ENCODE data around the gene SMC3. TPM values are rescaled to one million over a fixed set of nuclear protein-coding genes. Genes with fewer than 3 reads are reported as not detected.

Gene SMC3
- total RNA-seq, 1 experiment from 2014 or later, result 43.2 TPM

DNA sequence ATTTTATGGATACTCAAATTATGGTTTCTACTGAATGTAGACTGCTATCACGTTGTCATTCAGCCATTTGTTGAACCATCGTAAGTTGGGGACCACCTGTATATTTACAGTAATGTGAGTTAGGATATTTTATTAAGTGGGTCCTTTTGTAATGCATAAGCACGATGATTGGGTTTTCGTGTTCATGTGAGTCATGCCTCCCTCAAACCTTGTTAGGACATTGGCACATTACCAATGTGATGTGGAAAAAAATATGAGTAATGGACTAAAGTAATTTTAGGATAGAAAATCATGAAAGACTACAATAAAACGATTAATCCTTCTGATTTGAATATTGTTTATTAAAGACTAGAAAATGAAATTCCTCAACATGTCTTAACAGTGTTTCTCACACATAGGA, 8.7 kb downstream of the SMC3 start:
- ChIA-PET CTCF (no interaction called here), POLR2A (interaction anchor here (1.5 to 1.6 kb wide), 2 partner anchors 9 to 271 kb away, joined by 3 to 10 read pairs; partner anchors contain the start of genes SMC3 and SMNDC1)
- peak; percentile 90 for DNase-seq (ENCODE audit: unreplicated experiment)
- H3K27me3 Mint-ChIP-seq (ENCODE audit: insufficient read depth, unreplicated experiment), result no peaks in the 10 kb centered on the region
- TF ChIP-seq, protein P1, sequence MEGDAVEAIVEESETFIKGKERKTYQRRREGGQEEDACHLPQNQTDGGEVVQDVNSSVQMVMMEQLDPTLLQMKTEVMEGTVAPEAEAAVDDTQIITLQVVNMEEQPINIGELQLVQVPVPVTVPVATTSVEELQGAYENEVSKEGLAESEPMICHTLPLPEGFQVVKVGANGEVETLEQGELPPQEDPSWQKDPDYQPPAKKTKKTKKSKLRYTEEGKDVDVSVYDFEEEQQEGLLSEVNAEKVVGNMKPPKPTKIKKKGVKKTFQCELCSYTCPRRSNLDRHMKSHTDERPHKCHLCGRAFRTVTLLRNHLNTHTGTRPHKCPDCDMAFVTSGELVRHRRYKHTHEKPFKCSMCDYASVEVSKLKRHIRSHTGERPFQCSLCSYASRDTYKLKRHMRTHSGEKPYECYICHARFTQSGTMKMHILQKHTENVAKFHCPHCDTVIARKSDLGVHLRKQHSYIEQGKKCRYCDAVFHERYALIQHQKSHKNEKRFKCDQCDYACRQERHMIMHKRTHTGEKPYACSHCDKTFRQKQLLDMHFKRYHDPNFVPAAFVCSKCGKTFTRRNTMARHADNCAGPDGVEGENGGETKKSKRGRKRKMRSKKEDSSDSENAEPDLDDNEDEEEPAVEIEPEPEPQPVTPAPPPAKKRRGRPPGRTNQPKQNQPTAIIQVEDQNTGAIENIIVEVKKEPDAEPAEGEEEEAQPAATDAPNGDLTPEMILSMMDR (IDR thresholded peaks at IDR 0.05; ENCODE audit: unreplicated experiment), result no peak
- H3K4me3 Mint-ChIP-seq (ENCODE audit: unreplicated experiment), result no peak overlapping the region
- peaks cover 22% of the 10 kb centered on the region for H3K4me1 Mint-ChIP-seq (ENCODE audit: insufficient read depth, unreplicated experiment)
- H3K27ac Mint-ChIP-seq (ENCODE audit: low read depth, unreplicated experiment), result peak overlapping the region; percentile 5
- no peaks in the 10 kb centered on the region for H3K9me3 Mint-ChIP-seq (ENCODE audit: unreplicated experiment)
- peaks cover 38% of the 10 kb centered on the region for H3K36me3 Mint-ChIP-seq (ENCODE audit: insufficient read depth, unreplicated experiment)
- no TSS peak for BruUV-seq (replicated peaks)
- intact Hi-C loops (cut with micrococcal nuclease), result no loop called here

DNA sequence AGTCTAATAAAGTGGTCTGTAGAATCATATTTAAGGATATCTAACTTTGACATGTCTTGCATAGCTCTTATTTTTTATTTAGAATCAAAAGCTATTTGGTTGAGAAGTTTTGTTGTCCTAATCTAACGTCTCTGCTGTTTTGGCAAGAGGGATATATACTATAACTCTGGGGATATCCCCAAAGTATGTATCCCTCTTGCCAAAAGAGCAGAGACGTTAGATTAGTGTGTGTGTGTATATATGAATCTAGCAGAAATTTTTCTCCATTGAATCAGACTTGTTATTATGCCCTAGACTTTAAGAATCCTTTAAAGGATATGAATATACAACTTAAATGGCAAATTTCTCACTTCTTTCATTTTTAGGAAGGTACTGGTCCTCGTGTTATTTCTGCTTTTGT, 9.6 kb downstream of the SMC3 start:
- intact Hi-C loops (cut with micrococcal nuclease), result no loop called here
- no peaks in the 10 kb centered on the region for H3K27me3 Mint-ChIP-seq (ENCODE audit: insufficient read depth, unreplicated experiment)
- no peak overlapping the region for H3K4me3 Mint-ChIP-seq (ENCODE audit: unreplicated experiment)
- BruUV-seq (replicated peaks), result no TSS peak
- CTCF ChIA-PET, result interaction anchor here (0.8 to 1.0 kb wide), 2 partner anchors 34 to 624 kb away, joined by 3 to 4 read pairs; no protein-coding TSS in a partner anchor
- peaks cover 20% of the 10 kb centered on the region for H3K4me1 Mint-ChIP-seq (ENCODE audit: insufficient read depth, unreplicated experiment)
- no peaks in the 10 kb centered on the region for H3K9me3 Mint-ChIP-seq (ENCODE audit: unreplicated experiment)
- DNase-seq (ENCODE audit: unreplicated experiment), result no peak
- peaks cover 46% of the 10 kb centered on the region for H3K36me3 Mint-ChIP-seq (ENCODE audit: insufficient read depth, unreplicated experiment)
- TF ChIP-seq, protein P1 (IDR thresholded peaks at IDR 0.05; ENCODE audit: unreplicated experiment), result no peak
- POLR2A ChIA-PET, result interaction anchor here (0.6 to 1.6 kb wide), 4 partner anchors 9 to 275 kb away, joined by 3 to 10 read pairs (median 3); partner anchors contain the start of genes SMC3 and SMNDC1
- H3K27ac Mint-ChIP-seq (ENCODE audit: low read depth, unreplicated experiment), result no peak overlapping the region

DNA sequence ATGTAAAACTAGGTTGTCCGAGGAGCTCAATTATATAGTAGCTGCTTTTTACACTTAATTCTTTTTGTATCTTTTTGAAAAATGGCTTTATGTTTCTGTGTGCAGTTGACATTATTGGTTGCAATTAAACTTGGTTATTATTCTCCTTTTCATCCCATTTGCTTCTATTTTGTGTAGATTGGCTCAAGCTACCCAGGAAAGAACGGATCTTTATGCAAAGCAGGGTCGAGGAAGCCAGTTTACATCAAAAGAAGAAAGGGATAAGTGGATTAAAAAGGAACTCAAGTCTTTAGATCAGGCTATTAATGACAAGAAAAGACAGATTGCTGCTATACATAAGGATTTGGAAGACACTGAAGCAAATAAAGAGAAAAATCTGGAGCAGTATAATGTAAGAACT, 16.5 kb downstream of the SMC3 start:
- no TSS peak for BruUV-seq (replicated peaks)
- Mint-ChIP-seq H3K27ac (ENCODE audit: low read depth, unreplicated experiment) (no peak overlapping the region), H3K27me3 (ENCODE audit: insufficient read depth, unreplicated experiment) (no peaks in the 10 kb centered on the region), H3K4me1 (ENCODE audit: insufficient read depth, unreplicated experiment) (no peaks in the 10 kb centered on the region), H3K4me3 (ENCODE audit: unreplicated experiment) (no peak overlapping the region), H3K9me3 (ENCODE audit: unreplicated experiment) (no peaks in the 10 kb centered on the region), H3K36me3 (ENCODE audit: insufficient read depth, unreplicated experiment) (peaks cover 96% of the 10 kb centered on the region)
- POLR2A ChIA-PET, result interaction anchor here (1.1 to 1.2 kb wide), 3 partner anchors 10 to 24 kb away, joined by 3 to 6 read pairs (median 5); no protein-coding TSS in a partner anchor
- no peak for DNase-seq (ENCODE audit: unreplicated experiment)
- TF ChIP-seq, protein P1 (IDR thresholded peaks at IDR 0.05; ENCODE audit: unreplicated experiment), result no peak
- CTCF ChIA-PET, result interaction anchor here (1.1 to 3.0 kb wide), 2 partner anchors 15 to 277 kb away, joined by 3 to 6 read pairs; no protein-coding TSS in a partner anchor
- intact Hi-C loops (cut with micrococcal nuclease), result no loop called here

DNA sequence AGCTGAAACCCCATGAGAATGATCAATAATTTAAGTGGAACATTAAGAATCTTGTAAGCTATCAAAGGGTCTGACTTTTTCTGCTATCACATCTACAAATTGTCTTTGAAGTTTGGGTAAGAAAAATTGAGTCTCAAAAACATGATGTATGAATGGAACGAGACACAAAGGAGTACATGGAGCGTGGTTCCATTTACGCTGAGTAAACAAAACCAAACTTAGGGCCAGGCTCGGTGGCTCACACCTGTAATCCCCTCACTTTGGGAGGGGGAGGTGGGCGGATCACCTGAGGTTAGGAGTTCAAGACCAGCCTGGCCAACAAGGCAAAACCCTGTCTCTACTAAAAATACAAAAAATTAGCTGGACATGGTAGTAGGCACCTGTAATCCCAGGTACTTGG, 24.3 kb downstream of the SMC3 start:
- H3K4me1 Mint-ChIP-seq (ENCODE audit: insufficient read depth, unreplicated experiment), result no peaks in the 10 kb centered on the region
- peaks cover 98% of the 10 kb centered on the region for H3K36me3 Mint-ChIP-seq (ENCODE audit: insufficient read depth, unreplicated experiment)

More for the DNA sequence above, 24.3 kb downstream of the SMC3 start:
- CTCF ChIA-PET, result interaction anchor here (0.8 to 1.9 kb wide), 2 partner anchors 9 to 19 kb away, joined by 3 to 5 read pairs; no protein-coding TSS in a partner anchor
- TF ChIP-seq, protein P1 (IDR thresholded peaks at IDR 0.05; ENCODE audit: unreplicated experiment), result no peak
- Mint-ChIP-seq H3K4me3 (ENCODE audit: unreplicated experiment) (no peak overlapping the region), H3K27ac (ENCODE audit: low read depth, unreplicated experiment) (no peak overlapping the region), H3K27me3 (ENCODE audit: insufficient read depth, unreplicated experiment) (no peaks in the 10 kb centered on the region), H3K9me3 (ENCODE audit: unreplicated experiment) (no peaks in the 10 kb centered on the region)
- POLR2A ChIA-PET, result interaction anchor here (0.6 kb wide), 1 partner anchor 284 kb away, joined by 4 read pairs; no protein-coding TSS in a partner anchor
- intact Hi-C loops (cut with micrococcal nuclease), result no loop called here
- DNase-seq (ENCODE audit: unreplicated experiment), result no peak
- BruUV-seq (replicated peaks), result no TSS peak

Data from MCF 10A (cell line).